Cardiac muscle cell (in vitro differentiated cells and primary cell): ENCODE results near the gene MICU2. TPM values are rescaled to one million over a fixed set of nuclear protein-coding genes. Genes with fewer than 3 reads are reported as not detected.
"Not testable (repeated sequence)": the region's sequence is repeated elsewhere in the genome, so short reads cannot be mapped to it uniquely, and the experiment has no call there.

Source experiments
- DNase-seq, 2 donors: peaks; one replicate each; pipeline versions ENCODE4 v3.0.0 to v3.0.0-alpha.2; 2010 to 2017; ENCODE audit warnings: low read depth in 1 of 2, low spot score in 1 of 2
- H3K27ac ChIP-seq: fragments of 200-600 bp; sonication (generic); 2 replicates; pipeline ENCODE4 v1.5.1; 2016
- H3K27me3 ChIP-seq: fragments of 200-600 bp; sonication (generic); 2 replicates; pipeline ENCODE4 v1.6.0; 2016; ENCODE audit warnings: control low read depth
- H3K36me3 ChIP-seq: fragments of 200-600 bp; sonication (generic); 2 replicates; pipeline ENCODE4 v1.5.1; 2016; ENCODE audit warnings: control low read depth
- H3K4me1 ChIP-seq: fragments of 200-600 bp; sonication (generic); 2 replicates; pipeline ENCODE4 v1.8.1; 2017; ENCODE audit warnings: low read depth, mild to moderate bottlenecking, mixed run types
- H3K4me3 ChIP-seq: fragments of 200-600 bp; sonication (generic); 2 replicates; pipeline ENCODE4 v1.5.1; 2016; ENCODE audit warnings: mild to moderate bottlenecking
- H3K9me3 ChIP-seq: fragments of 200-600 bp; sonication (generic); 2 replicates; pipeline ENCODE4 v1.5.1; 2017; ENCODE audit warnings: low read depth, mild to moderate bottlenecking, control low read depth
- polyA plus RNA-seq: library from polyadenylated mRNA; unstranded; fragments of >200 nt; fragmentation: Nextera tagmentation; extraction: Ambion mirVana; gene quantifications from 2 replicates; pipeline ENCODE4 v1.2.1, GENCODE V29; 2016
- total RNA-seq: library from RNA; depleted of rRNA; stranded (reverse); fragments of >200 nt; gene quantifications from 2 replicates; pipeline ENCODE4 v1.2.3, GENCODE V29; 2016
- TF ChIP-seq, protein P1 (sequence below): IDR thresholded peaks from 2 replicates; pipeline ENCODE4 v1.5.1; 2012; ENCODE audit warnings: low read depth, mild to moderate bottlenecking, low read length

The MICU2 gene
- total and polyA plus RNA-seq, 2 experiments from 2014 or later = 75.6 to 111 TPM

GRCh38 chr13:21594715-21595545, 9.0 kb downstream of the MICU2 start:
- no peaks in the 10 kb centered on the region for H3K4me1 ChIP-seq
- no peak for DNase-seq
- H3K9me3 ChIP-seq = no peaks in the 10 kb centered on the region
- H3K36me3 ChIP-seq = no peaks in the 10 kb centered on the region
- H3K4me3 ChIP-seq = no peak overlapping the region
- TF ChIP-seq, protein P1, sequence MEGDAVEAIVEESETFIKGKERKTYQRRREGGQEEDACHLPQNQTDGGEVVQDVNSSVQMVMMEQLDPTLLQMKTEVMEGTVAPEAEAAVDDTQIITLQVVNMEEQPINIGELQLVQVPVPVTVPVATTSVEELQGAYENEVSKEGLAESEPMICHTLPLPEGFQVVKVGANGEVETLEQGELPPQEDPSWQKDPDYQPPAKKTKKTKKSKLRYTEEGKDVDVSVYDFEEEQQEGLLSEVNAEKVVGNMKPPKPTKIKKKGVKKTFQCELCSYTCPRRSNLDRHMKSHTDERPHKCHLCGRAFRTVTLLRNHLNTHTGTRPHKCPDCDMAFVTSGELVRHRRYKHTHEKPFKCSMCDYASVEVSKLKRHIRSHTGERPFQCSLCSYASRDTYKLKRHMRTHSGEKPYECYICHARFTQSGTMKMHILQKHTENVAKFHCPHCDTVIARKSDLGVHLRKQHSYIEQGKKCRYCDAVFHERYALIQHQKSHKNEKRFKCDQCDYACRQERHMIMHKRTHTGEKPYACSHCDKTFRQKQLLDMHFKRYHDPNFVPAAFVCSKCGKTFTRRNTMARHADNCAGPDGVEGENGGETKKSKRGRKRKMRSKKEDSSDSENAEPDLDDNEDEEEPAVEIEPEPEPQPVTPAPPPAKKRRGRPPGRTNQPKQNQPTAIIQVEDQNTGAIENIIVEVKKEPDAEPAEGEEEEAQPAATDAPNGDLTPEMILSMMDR = no peak
- H3K27me3 ChIP-seq = no peaks in the 10 kb centered on the region
- H3K27ac ChIP-seq = peak overlapping the region; percentile 48

GRCh38 chr13:21590665-21591456, 13.1 kb downstream of the MICU2 start:
- not testable (repeated sequence) for H3K4me1 ChIP-seq, DNase-seq, H3K4me3 ChIP-seq

GRCh38 chr13:21590231-21590630, 13.7 kb downstream of the MICU2 start:
- no peak overlapping the region for H3K4me3 ChIP-seq
- no peaks in the 10 kb centered on the region for H3K36me3 ChIP-seq
- TF ChIP-seq, protein P1 = no peak
- no peak overlapping the region for H3K27ac ChIP-seq
- H3K27me3 ChIP-seq = no peaks in the 10 kb centered on the region
- no peak for DNase-seq
- H3K9me3 ChIP-seq = no peaks in the 10 kb centered on the region
- H3K4me1 ChIP-seq = no peaks in the 10 kb centered on the region

More at GRCh38 chr13:21590665-21591456, 13.1 kb downstream of the MICU2 start:
- H3K27me3 ChIP-seq, H3K9me3 ChIP-seq, H3K27ac ChIP-seq, H3K36me3 ChIP-seq: not testable (repeated sequence)

DNA sequence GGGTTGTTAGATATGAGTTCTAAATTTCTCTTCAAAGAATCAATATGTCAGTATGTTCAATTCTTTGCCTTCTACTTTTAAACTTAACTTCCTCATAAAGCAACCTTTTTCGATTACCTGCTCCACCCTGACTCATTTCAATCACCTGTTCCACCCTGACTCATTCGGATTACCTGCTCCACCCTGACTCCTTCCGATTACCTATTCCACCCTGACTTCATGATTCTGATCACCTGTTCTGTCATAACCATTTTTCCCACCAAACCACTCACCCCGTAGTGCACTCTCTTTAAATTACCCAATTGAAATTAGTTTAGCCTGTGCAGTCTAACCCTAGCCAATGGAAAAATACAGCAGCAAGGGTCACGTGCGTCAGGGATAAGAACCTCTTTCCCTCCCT, 14.5 kb downstream of the MICU2 start:
- not testable (repeated sequence) for H3K36me3 ChIP-seq, H3K27me3 ChIP-seq, DNase-seq, H3K27ac ChIP-seq, H3K4me1 ChIP-seq, H3K4me3 ChIP-seq, H3K9me3 ChIP-seq

GRCh38 chr13:21588411-21588810, 15.6 kb downstream of the MICU2 start:
- not testable (repeated sequence) for H3K36me3 ChIP-seq, H3K9me3 ChIP-seq, H3K4me1 ChIP-seq, H3K27ac ChIP-seq, H3K4me3 ChIP-seq, H3K27me3 ChIP-seq
- DNase-seq = peak in 1 of 2 donors; percentile 82

- no peak for DNase-seq
- H3K4me1 ChIP-seq = no peaks in the 10 kb centered on the region
- no peaks in the 10 kb centered on the region for H3K36me3 ChIP-seq
- no peak overlapping the region for H3K27ac ChIP-seq
- H3K27me3 ChIP-seq = no peaks in the 10 kb centered on the region
- no peak overlapping the region for H3K4me3 ChIP-seq
- TF ChIP-seq, protein P1 = no peak
- H3K9me3 ChIP-seq = no peaks in the 10 kb centered on the region
These were observed 18.9 kb downstream of the MICU2 start for GRCh38 chr13:21584973-21585592.
